ENCODE results near the gene TSPYL2.

Gene TSPYL2

DNA sequence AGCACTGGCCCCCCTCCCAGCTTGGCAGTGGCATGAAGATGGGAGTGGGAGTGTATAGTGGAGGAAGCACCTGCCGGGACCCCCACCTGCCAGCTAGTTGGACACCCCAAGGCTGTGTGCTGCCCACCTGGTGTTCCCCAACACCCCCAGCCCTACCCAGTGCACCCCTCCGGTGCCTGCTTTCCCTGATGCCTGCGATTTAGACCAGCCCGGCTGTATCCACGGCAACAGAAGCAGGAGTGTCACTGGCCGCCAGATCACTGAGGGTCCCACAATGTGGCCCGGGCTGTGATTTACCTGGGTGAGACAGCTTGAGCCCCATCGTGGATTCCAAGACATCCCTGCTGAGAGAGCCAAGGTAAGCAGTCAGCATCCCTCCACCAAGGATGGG is 33.0 kb upstream of the TSPYL2 start:
- TF ChIP-seq, protein P1, sequence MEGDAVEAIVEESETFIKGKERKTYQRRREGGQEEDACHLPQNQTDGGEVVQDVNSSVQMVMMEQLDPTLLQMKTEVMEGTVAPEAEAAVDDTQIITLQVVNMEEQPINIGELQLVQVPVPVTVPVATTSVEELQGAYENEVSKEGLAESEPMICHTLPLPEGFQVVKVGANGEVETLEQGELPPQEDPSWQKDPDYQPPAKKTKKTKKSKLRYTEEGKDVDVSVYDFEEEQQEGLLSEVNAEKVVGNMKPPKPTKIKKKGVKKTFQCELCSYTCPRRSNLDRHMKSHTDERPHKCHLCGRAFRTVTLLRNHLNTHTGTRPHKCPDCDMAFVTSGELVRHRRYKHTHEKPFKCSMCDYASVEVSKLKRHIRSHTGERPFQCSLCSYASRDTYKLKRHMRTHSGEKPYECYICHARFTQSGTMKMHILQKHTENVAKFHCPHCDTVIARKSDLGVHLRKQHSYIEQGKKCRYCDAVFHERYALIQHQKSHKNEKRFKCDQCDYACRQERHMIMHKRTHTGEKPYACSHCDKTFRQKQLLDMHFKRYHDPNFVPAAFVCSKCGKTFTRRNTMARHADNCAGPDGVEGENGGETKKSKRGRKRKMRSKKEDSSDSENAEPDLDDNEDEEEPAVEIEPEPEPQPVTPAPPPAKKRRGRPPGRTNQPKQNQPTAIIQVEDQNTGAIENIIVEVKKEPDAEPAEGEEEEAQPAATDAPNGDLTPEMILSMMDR (IDR thresholded peaks at IDR 0.05; ENCODE audit: insufficient read depth, low read depth, low read length, missing control alignments) = no peak
- DNase-seq (ENCODE audit: low read depth) = no peak
- no peak overlapping the region for H3K4me3 ChIP-seq (ENCODE audit: low read length)

DNA sequence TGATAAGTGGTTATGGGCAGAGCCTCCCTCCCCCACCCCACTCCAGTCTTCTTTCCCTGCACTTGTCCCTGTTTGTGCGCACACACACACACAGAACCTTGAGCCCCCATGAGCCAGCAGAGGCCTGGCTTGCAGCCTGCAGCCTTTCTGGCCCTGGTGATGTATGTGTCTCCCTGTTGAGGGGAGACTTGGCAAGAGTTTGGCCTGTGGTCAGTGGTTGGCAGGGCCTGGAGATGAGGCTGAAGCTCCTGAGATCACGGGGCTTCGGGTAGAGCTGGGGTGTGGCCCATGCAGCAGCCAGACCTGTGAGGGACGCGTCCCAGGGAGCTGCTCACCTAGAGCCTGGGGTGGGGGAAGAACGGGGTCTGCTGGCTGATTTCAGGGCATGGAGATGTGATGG is 31.3 kb upstream of the TSPYL2 start:
- H3K4me3 ChIP-seq (ENCODE audit: low read length) = no peak overlapping the region
- no peak for DNase-seq (ENCODE audit: low read depth)
- TF ChIP-seq, protein P1 (IDR thresholded peaks at IDR 0.05; ENCODE audit: insufficient read depth, low read depth, low read length, missing control alignments) = no peak

DNA sequence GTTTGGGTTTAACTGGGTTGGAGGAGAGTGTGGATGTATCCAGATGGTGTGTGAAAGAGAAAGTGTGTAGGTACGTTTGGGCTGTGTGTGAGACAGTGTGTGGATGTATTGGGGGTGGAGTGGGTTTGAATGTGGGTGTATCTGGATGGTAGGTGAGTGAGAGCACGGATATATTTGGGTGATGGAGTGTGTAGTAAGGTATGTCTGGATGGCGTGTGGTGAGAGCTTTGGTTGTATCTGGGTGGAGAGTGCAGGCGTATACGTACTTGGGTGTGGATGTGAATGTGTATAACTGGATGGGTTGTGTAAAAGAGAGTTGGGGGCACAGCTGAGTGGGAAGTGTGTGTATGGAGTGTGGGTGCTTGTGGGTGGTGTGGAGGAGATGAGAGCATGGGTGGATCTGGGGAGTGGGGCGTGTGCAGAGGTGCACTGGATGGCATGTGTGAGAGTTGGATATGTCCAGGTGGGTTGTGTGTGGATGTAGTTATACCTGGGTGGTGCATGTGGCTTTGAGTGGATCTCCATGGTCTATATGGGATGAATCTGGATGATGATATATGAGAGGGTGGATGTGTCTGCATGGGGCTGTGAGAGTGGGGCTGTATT is 26.8 kb upstream of the TSPYL2 start:
- TF ChIP-seq, protein P1 (IDR thresholded peaks at IDR 0.05; ENCODE audit: insufficient read depth, low read depth, low read length, missing control alignments) = no peak
- DNase-seq (ENCODE audit: low read depth) = no peak
- H3K4me3 ChIP-seq (ENCODE audit: low read length) = no peak overlapping the region

DNA sequence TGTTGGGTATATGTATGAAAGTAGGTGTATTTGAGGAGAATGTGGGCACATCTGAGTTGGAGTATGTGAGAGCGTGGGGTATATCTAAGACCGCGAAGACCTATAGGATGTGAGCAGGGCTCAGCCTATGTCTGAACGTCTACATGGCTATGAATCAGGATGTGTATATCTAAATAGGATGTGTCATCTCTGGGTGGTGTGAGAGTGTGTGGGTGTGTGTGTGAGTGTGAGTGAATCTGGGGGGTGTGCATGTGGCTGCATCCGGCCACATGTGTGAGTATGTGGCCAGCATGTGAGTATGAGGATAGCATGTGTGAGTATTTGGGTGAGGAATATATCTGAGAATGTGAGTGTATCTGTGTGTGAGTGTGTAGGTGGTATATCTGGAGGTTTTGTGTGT is 25.9 kb upstream of the TSPYL2 start:
- TF ChIP-seq, protein P1 (IDR thresholded peaks at IDR 0.05; ENCODE audit: insufficient read depth, low read depth, low read length, missing control alignments) = no peak
- peak; percentile 7 for DNase-seq (ENCODE audit: low read depth)

DNA sequence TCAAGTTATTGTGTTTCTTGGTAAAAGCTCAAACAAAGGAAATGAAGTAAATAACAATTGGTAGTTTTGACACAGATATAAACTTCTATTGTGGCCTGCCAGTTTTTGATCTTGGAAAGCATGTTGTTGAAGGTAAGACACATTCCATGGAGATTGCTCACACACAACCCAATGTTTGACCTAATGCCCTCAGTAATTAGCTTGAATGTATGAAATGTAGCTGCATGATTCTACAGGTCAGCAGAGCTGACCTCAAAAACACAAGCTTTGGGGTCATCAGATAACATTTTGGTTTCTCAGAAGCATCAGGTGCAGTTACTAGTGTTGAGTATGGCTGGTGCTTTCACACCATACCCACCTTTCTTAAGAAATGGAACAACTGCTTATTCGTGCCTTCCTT is 17.1 kb upstream of the TSPYL2 start:
- no peak overlapping the region for H3K4me3 ChIP-seq (ENCODE audit: low read length)
- TF ChIP-seq, protein P1 (IDR thresholded peaks at IDR 0.05; ENCODE audit: insufficient read depth, low read depth, low read length, missing control alignments) = no peak
- peak; percentile 21 for DNase-seq (ENCODE audit: low read depth)

More for the DNA sequence above, 25.9 kb upstream of the TSPYL2 start:
- H3K4me3 ChIP-seq (ENCODE audit: low read length) = no peak overlapping the region

DNA sequence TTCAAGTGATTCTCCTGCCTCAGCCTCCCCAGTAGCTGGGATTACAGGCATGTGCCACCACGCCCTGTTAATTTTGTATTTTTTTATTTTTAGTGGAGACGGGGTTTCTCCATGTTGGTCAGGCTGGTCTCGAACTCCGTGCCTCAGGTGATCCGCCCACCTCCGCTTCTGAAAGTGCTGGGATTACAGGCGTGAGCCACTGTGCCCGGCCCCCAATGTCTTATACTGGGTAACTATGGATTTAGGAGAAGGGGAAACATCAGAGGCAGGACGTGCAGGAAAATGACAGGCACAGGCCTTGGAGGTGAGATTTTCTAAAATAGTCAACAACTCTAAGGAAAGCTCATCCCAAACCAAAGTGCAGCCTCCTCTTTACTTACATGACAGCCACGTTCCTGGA is 11.1 kb upstream of the TSPYL2 start:
- no peak overlapping the region for H3K4me3 ChIP-seq (ENCODE audit: low read length)
- TF ChIP-seq, protein P1 (IDR thresholded peaks at IDR 0.05; ENCODE audit: insufficient read depth, low read depth, low read length, missing control alignments) = no peak
- no peak for DNase-seq (ENCODE audit: low read depth)

All from epithelial cell of esophagus (primary cell).